ENCODE measurements around the gene PDCD2L.

DNA sequence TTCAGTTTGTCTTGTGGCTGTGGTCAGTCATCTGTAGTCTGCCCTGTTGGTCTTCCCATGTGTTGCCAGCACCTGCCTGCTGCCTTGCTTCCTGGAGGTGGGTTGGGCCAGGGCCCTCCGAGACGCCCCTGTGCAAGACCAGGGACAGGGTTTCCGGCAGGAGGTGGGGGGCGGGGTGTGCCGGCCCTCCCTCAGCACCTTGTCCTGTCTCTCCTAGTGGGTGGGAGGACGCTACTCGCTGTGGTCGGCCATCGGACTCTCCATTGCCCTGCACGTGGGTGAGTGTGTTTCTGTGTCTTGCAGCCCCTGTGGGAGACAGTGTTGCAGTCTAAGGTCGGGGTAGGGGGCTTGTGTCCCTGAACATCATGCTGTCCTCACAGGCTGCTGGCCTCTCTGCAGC lies 11.2 kb upstream of the PDCD2L start:
- TF ChIP-seq, protein P1, sequence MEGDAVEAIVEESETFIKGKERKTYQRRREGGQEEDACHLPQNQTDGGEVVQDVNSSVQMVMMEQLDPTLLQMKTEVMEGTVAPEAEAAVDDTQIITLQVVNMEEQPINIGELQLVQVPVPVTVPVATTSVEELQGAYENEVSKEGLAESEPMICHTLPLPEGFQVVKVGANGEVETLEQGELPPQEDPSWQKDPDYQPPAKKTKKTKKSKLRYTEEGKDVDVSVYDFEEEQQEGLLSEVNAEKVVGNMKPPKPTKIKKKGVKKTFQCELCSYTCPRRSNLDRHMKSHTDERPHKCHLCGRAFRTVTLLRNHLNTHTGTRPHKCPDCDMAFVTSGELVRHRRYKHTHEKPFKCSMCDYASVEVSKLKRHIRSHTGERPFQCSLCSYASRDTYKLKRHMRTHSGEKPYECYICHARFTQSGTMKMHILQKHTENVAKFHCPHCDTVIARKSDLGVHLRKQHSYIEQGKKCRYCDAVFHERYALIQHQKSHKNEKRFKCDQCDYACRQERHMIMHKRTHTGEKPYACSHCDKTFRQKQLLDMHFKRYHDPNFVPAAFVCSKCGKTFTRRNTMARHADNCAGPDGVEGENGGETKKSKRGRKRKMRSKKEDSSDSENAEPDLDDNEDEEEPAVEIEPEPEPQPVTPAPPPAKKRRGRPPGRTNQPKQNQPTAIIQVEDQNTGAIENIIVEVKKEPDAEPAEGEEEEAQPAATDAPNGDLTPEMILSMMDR (IDR thresholded peaks at IDR 0.05; ENCODE audit: insufficient read depth, low read length, poor library complexity, severe bottlenecking) = no peak
- no peak for TF ChIP-seq EZH2phosphoT487 (conservative IDR thresholded peaks at IDR 0.05; ENCODE audit: low read length)
